ENCODE data around the gene KANSL1L. TPM values are rescaled to one million over a fixed set of nuclear protein-coding genes. Genes with fewer than 3 reads are reported as not detected.

The KANSL1L gene, protein sequence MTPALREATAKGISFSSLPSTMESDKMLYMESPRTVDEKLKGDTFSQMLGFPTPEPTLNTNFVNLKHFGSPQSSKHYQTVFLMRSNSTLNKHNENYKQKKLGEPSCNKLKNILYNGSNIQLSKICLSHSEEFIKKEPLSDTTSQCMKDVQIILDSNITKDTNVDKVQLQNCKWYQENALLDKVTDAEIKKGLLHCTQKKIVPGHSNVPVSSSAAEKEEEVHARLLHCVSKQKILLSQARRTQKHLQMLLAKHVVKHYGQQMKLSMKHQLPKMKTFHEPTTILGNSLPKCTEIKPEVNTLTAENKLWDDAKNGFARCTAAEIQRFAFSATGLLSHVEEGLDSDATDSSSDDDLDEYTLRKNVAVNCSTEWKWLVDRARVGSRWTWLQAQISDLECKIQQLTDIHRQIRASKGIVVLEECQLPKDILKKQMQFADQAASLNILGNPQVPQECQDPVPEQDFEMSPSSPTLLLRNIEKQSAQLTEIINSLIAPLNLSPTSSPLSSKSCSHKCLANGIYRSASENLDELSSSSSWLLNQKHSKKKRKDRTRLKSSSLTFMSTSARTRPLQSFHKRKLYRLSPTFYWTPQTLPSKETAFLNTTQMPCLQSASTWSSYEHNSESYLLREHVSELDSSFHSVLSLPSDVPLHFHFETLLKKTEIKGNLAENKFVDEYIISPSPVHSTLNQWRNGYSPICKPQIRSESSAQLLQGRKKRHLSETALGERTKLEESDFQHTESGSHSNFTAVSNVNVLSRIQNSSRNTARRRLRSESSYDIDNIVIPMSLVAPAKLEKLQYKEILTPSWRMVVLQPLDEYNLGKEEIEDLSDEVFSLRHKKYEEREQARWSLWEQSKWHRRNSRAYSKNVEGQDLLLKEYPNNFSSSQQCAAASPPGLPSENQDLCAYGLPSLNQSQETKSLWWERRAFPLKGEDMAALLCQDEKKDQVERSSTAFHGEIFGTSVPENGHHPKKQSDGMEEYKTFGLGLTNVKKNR
- polyA plus RNA-seq (2013, experiment 1 of 2): 11.6 TPM
- 14.7 TPM for polyA plus RNA-seq (2013, experiment 2 of 2)

DNA sequence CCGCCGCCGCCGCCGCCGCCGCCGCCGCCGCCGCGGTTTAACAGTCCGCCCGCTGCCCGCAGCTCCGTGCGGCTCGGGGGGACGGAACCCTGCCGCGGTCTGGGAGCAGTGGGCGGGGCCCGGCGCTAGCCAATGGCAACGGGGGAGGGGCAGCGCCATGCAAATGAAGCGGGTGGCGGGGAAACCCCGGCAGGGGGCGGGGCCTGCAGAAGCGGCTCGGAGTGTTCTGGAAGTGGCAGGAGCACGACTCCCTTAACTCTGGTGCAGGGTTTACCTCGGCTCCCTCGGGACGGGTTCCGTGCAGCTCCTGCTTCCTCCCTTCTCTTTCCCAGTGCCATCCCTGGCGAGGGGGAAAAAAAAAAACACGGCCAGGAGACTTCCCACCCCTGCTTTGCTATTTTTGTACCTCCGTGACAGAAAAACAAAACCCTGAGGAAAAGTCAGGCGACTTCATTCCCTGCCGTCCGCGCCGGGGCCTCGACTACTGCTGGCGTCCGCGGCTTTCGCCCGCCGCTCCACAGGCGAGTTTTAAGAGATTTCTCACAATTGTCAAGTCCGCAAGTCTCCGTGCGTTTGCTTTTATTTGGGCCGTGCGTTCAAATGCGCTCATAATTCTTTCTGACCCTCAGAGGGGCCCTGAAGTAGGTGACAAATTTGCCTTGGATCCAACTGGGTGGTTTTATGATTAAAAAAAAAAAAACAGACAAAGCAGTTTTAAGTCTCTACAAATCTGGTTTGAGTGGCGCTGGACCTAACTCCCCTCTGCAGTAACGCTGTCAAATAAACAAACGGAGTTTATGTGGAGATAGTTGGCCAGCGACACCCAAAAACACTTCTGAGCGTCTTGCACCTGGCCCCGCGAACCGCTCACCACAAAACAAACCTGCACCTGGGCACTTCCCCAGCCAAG is at the start of gene KANSL1L:
Gene KANSL1L, minus strand, starts transcription at position 101 of the 910 bp plus-strand sequence. CDS start 16,827 bp downstream, outside the sequence.
- Histone ChIP-seq H3K9me3 (ENCODE audit: control insufficient read depth, low read length) (no peaks in the 10 kb centered on the region), H3K36me3 (ENCODE audit: control insufficient read depth, insufficient read depth, low read length) (no peaks in the 10 kb centered on the region), H3K27ac (ENCODE audit: low read depth, low read length, severe bottlenecking) (peak within 1 kb of the TSS; percentile 96), H3K4me1 (ENCODE audit: control insufficient read depth, insufficient read depth, low read length, poor library complexity, severe bottlenecking) (no peaks in the 10 kb centered on the region), H3K4me3 (ENCODE audit: extremely low read depth, insufficient read depth, low read length, poor library complexity, severe bottlenecking) (peak within 1 kb of the TSS; percentile 67)
- WGBS, 2 experiments (ENCODE audit: insufficient coverage in 2 of 2): 0% methylated on average over 38 to 43 of the region's 67 CpGs

DNA sequence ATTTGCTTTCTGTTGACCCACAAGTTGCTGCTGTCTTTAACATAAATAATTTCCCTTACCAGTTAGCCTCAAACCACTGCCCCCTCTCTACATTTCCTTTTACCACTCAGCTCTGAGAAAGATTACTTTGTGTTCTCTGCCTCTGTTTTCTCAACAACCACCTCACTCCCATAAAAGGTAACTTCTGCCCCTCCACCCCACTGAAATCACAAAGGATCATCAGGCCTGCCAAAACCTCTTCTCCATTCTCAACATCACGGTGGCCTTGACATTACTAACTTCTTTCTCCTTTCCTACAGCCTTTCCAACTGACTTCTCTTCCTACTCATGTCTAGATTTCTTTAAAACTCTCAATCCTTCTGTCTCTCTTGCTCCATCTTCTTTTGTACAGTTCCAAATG is 43.9 kb upstream of the KANSL1L start:
- H3K36me3 ChIP-seq (ENCODE audit: control insufficient read depth, insufficient read depth, low read length): no peaks in the 10 kb centered on the region
- no peaks in the 10 kb centered on the region for H3K4me1 ChIP-seq (ENCODE audit: control insufficient read depth, insufficient read depth, low read length, poor library complexity, severe bottlenecking)
- H3K27ac ChIP-seq (ENCODE audit: low read depth, low read length, severe bottlenecking): no peak overlapping the region
- no peaks in the 10 kb centered on the region for H3K9me3 ChIP-seq (ENCODE audit: control insufficient read depth, low read length)
- WGBS, 2 experiments (ENCODE audit: insufficient coverage in 2 of 2): 50 to 65% methylated on average over 1 of the region's 1 CpG
- no peak overlapping the region for H3K4me3 ChIP-seq (ENCODE audit: extremely low read depth, insufficient read depth, low read length, poor library complexity, severe bottlenecking)

DNA sequence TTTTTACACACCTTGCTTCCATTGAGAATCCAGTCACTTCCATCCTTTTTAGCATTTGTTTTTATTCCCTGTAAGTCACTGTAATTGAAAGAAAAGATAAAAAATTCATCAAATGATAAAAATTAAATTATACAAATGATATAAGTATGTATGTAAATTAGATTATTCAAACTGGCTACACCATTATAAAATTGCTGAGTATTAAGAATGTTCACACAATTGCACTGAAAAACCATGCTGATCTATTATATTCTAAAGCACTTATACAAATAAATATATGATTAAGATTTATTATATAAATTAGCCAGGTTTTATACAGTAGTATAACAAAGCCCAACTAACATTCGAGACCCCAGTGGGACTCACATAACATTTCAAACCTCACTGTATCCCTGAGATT is 39.0 kb upstream of the KANSL1L start:
- WGBS, 2 experiments (ENCODE audit: insufficient coverage in 2 of 2): no CpG with 5 or more reads among the region's 1 CpG
- no peaks in the 10 kb centered on the region for H3K9me3 ChIP-seq (ENCODE audit: control insufficient read depth, low read length)
- no peak overlapping the region for H3K27ac ChIP-seq (ENCODE audit: low read depth, low read length, severe bottlenecking)

DNA sequence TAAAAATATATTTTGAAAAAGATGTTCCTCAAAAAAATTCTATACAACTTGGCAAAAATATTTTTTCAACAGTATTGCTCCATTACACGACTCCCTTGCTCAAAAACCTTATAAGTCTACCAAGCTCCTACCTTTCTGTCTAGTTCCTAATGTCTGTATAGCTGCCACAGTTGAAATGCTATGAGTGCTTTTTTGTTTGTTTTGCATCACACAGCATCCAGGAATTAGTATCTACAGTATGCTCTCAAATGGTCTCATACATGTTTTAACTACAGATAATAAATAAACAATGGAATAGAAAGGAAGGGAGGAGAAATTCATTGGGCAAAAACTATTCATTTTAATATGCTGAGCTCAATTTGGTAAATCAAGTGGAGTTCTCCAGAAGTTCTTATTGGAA is 36.7 kb upstream of the KANSL1L start:
- 50% methylated on average over 1 of the region's 1 CpG; no CpG with 5 or more reads in 1 of the 2 experiments for WGBS, 2 experiments (ENCODE audit: insufficient coverage in 2 of 2)
- H3K9me3 ChIP-seq (ENCODE audit: control insufficient read depth, low read length): no peaks in the 10 kb centered on the region
- no peak overlapping the region for H3K4me3 ChIP-seq (ENCODE audit: extremely low read depth, insufficient read depth, low read length, poor library complexity, severe bottlenecking)

More for the DNA sequence above, 39.0 kb upstream of the KANSL1L start:
- H3K36me3 ChIP-seq (ENCODE audit: control insufficient read depth, insufficient read depth, low read length): no peaks in the 10 kb centered on the region
- H3K4me3 ChIP-seq (ENCODE audit: extremely low read depth, insufficient read depth, low read length, poor library complexity, severe bottlenecking): no peak overlapping the region
- H3K4me1 ChIP-seq (ENCODE audit: control insufficient read depth, insufficient read depth, low read length, poor library complexity, severe bottlenecking): no peaks in the 10 kb centered on the region

DNA sequence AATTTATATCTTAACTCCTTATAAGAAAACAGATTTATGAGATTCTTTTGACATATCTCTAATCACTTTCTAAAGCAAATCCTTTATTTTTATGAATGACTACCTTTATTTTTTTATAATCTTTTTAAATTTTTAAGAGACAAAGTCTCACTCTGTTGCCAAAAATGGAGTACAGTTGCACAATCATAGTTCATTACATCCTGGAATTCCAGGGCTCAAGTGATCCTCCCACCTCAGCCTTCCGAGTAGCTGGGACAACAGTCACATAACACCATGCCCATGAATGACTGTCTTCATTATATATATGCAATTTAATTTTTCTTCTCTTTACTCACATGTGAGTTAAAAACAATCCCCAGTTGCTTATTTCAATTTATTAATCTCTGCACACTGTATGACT is 32.3 kb upstream of the KANSL1L start:
- Histone ChIP-seq H3K4me1 (ENCODE audit: control insufficient read depth, insufficient read depth, low read length, poor library complexity, severe bottlenecking) (no peaks in the 10 kb centered on the region), H3K36me3 (ENCODE audit: control insufficient read depth, insufficient read depth, low read length) (no peaks in the 10 kb centered on the region), H3K9me3 (ENCODE audit: control insufficient read depth, low read length) (no peaks in the 10 kb centered on the region), H3K27ac (ENCODE audit: low read depth, low read length, severe bottlenecking) (no peak overlapping the region), H3K4me3 (ENCODE audit: extremely low read depth, insufficient read depth, low read length, poor library complexity, severe bottlenecking) (no peak overlapping the region)
- 71 to 100% methylated on average over 1 of the region's 1 CpG for WGBS, 2 experiments (ENCODE audit: insufficient coverage in 2 of 2)

More for the DNA sequence above, 36.7 kb upstream of the KANSL1L start:
- Histone ChIP-seq H3K4me1 (ENCODE audit: control insufficient read depth, insufficient read depth, low read length, poor library complexity, severe bottlenecking) (no peaks in the 10 kb centered on the region), H3K27ac (ENCODE audit: low read depth, low read length, severe bottlenecking) (no peak overlapping the region), H3K36me3 (ENCODE audit: control insufficient read depth, insufficient read depth, low read length) (no peaks in the 10 kb centered on the region)

DNA sequence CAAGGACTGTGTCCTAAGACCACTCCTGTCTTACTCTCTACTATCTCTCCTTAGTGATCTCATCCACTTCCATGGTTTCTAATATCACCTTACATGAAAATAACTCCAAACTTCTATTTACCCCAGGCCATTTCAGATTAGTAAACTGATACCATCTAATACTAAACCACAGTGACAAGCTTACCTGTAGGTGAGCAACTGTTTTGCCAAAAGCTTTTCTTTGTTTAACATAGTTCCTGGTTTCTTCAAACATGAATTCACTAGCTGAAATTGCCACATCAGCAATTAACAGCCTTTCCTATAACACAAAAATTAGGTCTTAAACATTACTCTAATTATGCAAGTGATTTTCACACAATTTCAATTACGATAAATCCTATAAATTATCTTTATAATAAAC is 31.9 kb upstream of the KANSL1L start:
- Histone ChIP-seq H3K27ac (ENCODE audit: low read depth, low read length, severe bottlenecking) (no peak overlapping the region), H3K9me3 (ENCODE audit: control insufficient read depth, low read length) (no peaks in the 10 kb centered on the region), H3K4me3 (ENCODE audit: extremely low read depth, insufficient read depth, low read length, poor library complexity, severe bottlenecking) (no peak overlapping the region), H3K36me3 (ENCODE audit: control insufficient read depth, insufficient read depth, low read length) (no peaks in the 10 kb centered on the region), H3K4me1 (ENCODE audit: control insufficient read depth, insufficient read depth, low read length, poor library complexity, severe bottlenecking) (no peaks in the 10 kb centered on the region)
- no CpG with 5 or more reads among the region's 1 CpG for WGBS, 2 experiments (ENCODE audit: insufficient coverage in 2 of 2)

DNA sequence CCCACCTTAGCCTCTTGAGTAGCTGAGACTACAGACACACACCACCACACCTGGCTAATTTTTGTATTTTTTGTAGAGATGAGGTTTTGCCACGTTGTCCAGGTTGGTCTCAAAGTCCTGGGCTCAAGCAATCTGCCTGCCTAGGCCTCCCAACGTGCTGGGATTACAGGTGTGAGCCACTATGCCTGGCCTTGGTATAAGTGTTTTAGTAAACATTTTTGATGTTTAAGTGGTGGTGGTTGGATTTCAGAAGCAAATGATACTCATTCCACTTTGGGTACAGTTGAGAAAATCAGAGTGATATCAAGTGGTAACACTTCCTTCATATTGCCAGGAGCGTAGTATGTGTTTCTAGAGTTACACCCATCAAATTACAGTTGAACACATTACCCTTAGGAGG is 28.6 kb upstream of the KANSL1L start:
- 82 to 86% methylated on average over 1 to 2 of the region's 3 CpGs for WGBS, 2 experiments (ENCODE audit: insufficient coverage in 2 of 2)
- Histone ChIP-seq H3K27ac (ENCODE audit: low read depth, low read length, severe bottlenecking) (no peak overlapping the region), H3K9me3 (ENCODE audit: control insufficient read depth, low read length) (no peaks in the 10 kb centered on the region), H3K4me1 (ENCODE audit: control insufficient read depth, insufficient read depth, low read length, poor library complexity, severe bottlenecking) (no peaks in the 10 kb centered on the region), H3K4me3 (ENCODE audit: extremely low read depth, insufficient read depth, low read length, poor library complexity, severe bottlenecking) (no peak overlapping the region), H3K36me3 (ENCODE audit: control insufficient read depth, insufficient read depth, low read length) (no peaks in the 10 kb centered on the region)

DNA sequence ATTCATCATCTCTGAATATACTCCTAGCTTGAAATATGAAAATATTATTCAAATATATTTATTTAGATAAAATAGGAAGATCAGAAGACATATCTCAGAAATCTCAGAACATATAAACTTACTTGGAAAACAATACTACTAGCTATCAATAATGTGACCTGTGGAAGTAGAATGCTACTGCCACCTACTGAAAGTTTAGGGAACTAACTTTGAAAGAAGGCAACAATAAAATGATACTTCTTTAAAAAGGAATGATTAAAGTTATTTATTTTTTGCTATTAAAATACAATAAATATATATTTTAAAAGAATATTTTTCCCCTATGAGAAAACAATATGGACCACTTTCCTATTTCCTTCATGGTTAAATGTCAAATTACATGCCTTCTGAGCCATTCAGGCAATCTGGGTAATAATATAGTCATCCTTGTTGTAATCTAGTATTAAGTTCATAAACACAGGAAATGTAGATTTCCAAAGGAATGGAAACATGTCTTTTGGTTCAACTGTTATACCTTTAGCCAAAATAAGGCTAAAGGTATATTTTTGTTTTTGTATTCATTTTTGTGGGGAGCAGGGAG is 28.1 kb upstream of the KANSL1L start:
- Histone ChIP-seq H3K9me3 (ENCODE audit: control insufficient read depth, low read length) (no peaks in the 10 kb centered on the region), H3K4me3 (ENCODE audit: extremely low read depth, insufficient read depth, low read length, poor library complexity, severe bottlenecking) (no peak overlapping the region), H3K4me1 (ENCODE audit: control insufficient read depth, insufficient read depth, low read length, poor library complexity, severe bottlenecking) (no peaks in the 10 kb centered on the region), H3K27ac (ENCODE audit: low read depth, low read length, severe bottlenecking) (no peak overlapping the region), H3K36me3 (ENCODE audit: control insufficient read depth, insufficient read depth, low read length) (no peaks in the 10 kb centered on the region)

DNA sequence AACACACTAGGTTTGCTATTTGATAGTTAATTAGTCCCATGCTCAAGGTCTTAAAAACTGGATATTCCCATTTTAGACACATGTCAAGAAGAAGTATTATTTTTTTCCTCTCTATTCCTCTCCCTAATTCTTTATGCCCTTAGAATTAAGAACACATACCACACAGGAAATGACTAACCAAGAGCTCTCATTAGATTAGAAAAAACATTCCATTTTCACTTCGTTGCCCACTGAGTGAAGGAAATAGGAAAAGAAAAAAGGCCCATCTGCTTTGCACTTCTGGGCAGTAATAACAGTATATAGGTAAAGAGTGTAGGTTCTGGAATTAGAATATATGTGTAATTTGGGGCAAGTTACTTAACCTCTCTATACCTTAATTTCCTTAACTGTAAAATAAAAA is 27.1 kb upstream of the KANSL1L start:
- no peak overlapping the region for H3K27ac ChIP-seq (ENCODE audit: low read depth, low read length, severe bottlenecking)
- no peaks in the 10 kb centered on the region for H3K36me3 ChIP-seq (ENCODE audit: control insufficient read depth, insufficient read depth, low read length)
- H3K4me3 ChIP-seq (ENCODE audit: extremely low read depth, insufficient read depth, low read length, poor library complexity, severe bottlenecking): no peak overlapping the region
- H3K9me3 ChIP-seq (ENCODE audit: control insufficient read depth, low read length): no peaks in the 10 kb centered on the region
- no peaks in the 10 kb centered on the region for H3K4me1 ChIP-seq (ENCODE audit: control insufficient read depth, insufficient read depth, low read length, poor library complexity, severe bottlenecking)
- no CpG with 5 or more reads among the region's 1 CpG for WGBS, 2 experiments (ENCODE audit: insufficient coverage in 2 of 2)

DNA sequence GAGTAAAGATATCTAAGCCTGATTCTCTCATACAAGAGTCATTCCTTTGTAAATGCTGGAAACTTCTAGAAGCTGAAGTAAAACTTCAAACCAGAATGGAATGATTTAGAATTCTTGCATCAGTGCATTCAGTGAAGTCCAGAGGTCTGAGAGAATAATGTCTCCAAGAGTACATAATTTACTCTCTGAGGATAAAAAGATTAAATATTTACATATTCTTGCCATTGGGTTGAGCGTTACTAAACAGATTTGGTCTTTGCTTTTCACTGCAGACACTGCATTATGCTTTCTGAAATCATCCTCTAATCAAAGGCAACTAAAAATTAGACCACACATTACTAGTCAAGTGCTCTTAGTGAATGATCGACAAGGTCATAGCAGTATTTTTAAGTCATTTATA is 26.5 kb upstream of the KANSL1L start:
- Histone ChIP-seq H3K9me3 (ENCODE audit: control insufficient read depth, low read length) (no peaks in the 10 kb centered on the region), H3K27ac (ENCODE audit: low read depth, low read length, severe bottlenecking) (no peak overlapping the region)

More for the DNA sequence above, 26.5 kb upstream of the KANSL1L start:
- 83 to 100% methylated on average over 1 of the region's 2 CpGs for WGBS, 2 experiments (ENCODE audit: insufficient coverage in 2 of 2)
- Histone ChIP-seq H3K36me3 (ENCODE audit: control insufficient read depth, insufficient read depth, low read length) (no peaks in the 10 kb centered on the region), H3K4me3 (ENCODE audit: extremely low read depth, insufficient read depth, low read length, poor library complexity, severe bottlenecking) (no peak overlapping the region), H3K4me1 (ENCODE audit: control insufficient read depth, insufficient read depth, low read length, poor library complexity, severe bottlenecking) (no peaks in the 10 kb centered on the region)

Measured in mesodermal cell (in vitro differentiated cells).